Measurements from ENCODE around the gene RAB7A. TPM values are rescaled to one million over a fixed set of nuclear protein-coding genes. Genes with fewer than 3 reads are reported as not detected.

The RAB7A gene
- 167 to 185 TPM (median 175 TPM) in 5 replicates for total RNA-seq (2022; extraction: Qiagen RNA extraction; ENCODE audit: low read depth)

DNA sequence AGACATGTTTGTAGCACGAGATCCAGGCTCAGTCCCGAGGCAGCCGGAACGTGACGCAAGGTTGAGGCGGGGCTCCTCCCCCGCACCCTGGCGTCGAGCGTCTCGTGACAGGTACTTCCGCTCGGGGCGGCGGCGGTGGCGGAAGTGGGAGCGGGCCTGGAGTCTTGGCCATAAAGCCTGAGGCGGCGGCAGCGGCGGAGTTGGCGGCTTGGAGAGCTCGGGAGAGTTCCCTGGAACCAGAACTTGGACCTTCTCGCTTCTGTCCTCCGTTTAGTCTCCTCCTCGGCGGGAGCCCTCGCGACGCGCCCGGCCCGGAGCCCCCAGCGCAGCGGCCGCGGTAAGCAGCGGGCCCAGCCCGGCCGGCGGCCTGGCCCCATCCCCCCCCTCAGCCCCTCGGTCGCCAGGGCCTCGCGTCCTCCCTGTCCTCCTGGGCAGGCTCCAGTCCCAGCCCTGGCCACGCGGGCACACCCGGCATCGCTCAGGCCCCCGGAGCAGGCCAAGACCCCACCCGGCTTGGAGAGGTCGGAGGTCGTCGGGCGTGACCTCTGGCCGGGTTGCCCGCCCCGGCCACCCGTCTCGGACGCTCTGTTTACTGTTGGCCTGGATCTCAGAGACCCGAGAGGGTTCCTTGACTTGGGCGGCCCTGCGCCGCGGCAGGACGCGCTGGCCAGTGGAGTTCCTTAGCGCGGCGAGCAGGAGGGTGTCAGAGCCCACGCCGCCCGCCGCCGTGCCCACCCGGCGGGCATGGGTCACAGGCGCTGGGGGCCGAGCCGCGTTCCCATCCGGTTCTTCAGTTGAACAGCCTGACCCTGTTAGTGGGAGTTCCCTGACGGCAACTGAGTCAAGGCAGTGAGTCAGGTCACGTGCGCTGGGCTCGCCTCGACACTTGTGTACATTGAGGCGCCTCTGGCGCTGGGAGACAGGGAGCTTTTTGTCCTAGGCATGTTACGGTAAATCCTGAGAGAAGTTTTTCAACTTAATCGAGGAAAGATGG lies at the start of gene RAB7A:
Gene RAB7A, plus strand, starts transcription at position 161 of the 994 bp plus-strand sequence. CDS start 69,185 bp downstream, outside the sequence.

Other genes with a start within 250 kb of the RAB7A start
- 4.1 to 5.5 TPM (median 5.3 TPM) in 5 replicates for gene GATA2, start 233.0 kb upstream of the RAB7A start, total RNA-seq (2022; extraction: Qiagen RNA extraction; ENCODE audit: low read depth)
- 152 to 181 TPM (median 162 TPM) in 5 replicates for gene RPN1, start 75.4 kb upstream of the RAB7A start, total RNA-seq (2022; extraction: Qiagen RNA extraction; ENCODE audit: low read depth)
- gene ACAD9, start 153.4 kb downstream of the RAB7A start, total RNA-seq (2022; extraction: Qiagen RNA extraction; ENCODE audit: low read depth) = 23.0 to 25.9 TPM (median 23.7 TPM) in 5 replicates

Data from A549 treated with GW870086 at 1 μM for 4 hours (cell line).